ENCODE data around the gene HLA-DQB2. TPM values are rescaled to one million over a fixed set of nuclear protein-coding genes. Genes with fewer than 3 reads are reported as not detected.

The HLA-DQB2 gene
- total and polyA plus RNA-seq, 2 of the 8 experiments (the other 6 are each of a cell fraction or from before 2014, with no cell fraction given), result not detected

GRCh38 chr6:32772656-32773055, 9.3 kb upstream of the HLA-DQB2 start:
- Histone ChIP-seq H3K27ac (ENCODE audit: low read depth, low read length) (no peak overlapping the region), H2BK120ac (replicated peaks; ENCODE audit: low read depth, low read length) (no peak overlapping the region), H3K4me1 (replicated peaks in 1 of 4; ENCODE audit: control insufficient read depth in 3 of 4, insufficient read depth in 4 of 4, low read length in 3 of 4) (no peaks in the 10 kb centered on the region), H4K91ac (replicated peaks; ENCODE audit: insufficient read length, low read length) (no peak overlapping the region), H4K8ac (ENCODE audit: extremely low read depth, insufficient read depth, low read length) (no peak overlapping the region), H3K9ac (replicated peaks in 1 of 4; ENCODE audit: extremely low read depth in 1 of 4, low read depth in 3 of 4, low read length in 3 of 4) (no peak overlapping the region), H3K27me3 (replicated peaks in 1 of 4; ENCODE audit: control insufficient read depth in 3 of 4, extremely low read depth in 1 of 4, insufficient read depth in 3 of 4, low read length in 3 of 4) (no peaks in the 10 kb centered on the region), H3K79me2 (ENCODE audit: control insufficient read depth in 1 of 2, insufficient read depth in 2 of 2, low read length in 2 of 2) (no peaks in the 10 kb centered on the region), H3K56ac (replicated peaks; ENCODE audit: insufficient read length, low read depth, low read length) (no peak overlapping the region), H3K14ac (ENCODE audit: insufficient read length) (no peak overlapping the region), H3K18ac (ENCODE audit: extremely low read depth, low read length) (no peak overlapping the region), H3K23me2 (ENCODE audit: low read depth, low read length) (no peaks in the 10 kb centered on the region), H3K4me3 (ENCODE audit: extremely low read depth in 1 of 4, insufficient read depth in 2 of 4, low read depth in 3 of 4, low read length in 4 of 4) (no peak overlapping the region), H4K20me1 (replicated peaks in 1 of 2; ENCODE audit: control insufficient read depth in 1 of 2, insufficient read depth in 2 of 2, low read length in 2 of 2) (no peaks in the 10 kb centered on the region), H2AFZ (ENCODE audit: low read length) (no peak overlapping the region), H3K79me1 (ENCODE audit: low read depth, low read length) (no peaks in the 10 kb centered on the region), H2BK15ac (ENCODE audit: low read length) (no peak overlapping the region), H2BK12ac (ENCODE audit: low read depth, low read length) (no peak overlapping the region), H2AK5ac (ENCODE audit: low read depth, low read length) (no peak overlapping the region), H2BK5ac (ENCODE audit: low read depth, low read length) (no peak overlapping the region), H3K4ac (replicated peaks; ENCODE audit: insufficient read length, low read depth, low read length) (no peak overlapping the region), H3K4me2 (ENCODE audit: insufficient read depth in 1 of 2, low read depth in 2 of 2, low read length in 2 of 2) (no peak overlapping the region), H2BK20ac (ENCODE audit: low read length) (no peak overlapping the region), H3K9me3 (ENCODE audit: insufficient read depth in 2 of 2, low read depth in 1 of 2, low read length in 1 of 2) (no peaks in the 10 kb centered on the region; a peak in 1 of 4 replicates), H4K5ac (ENCODE audit: insufficient read length, low read depth, low read length) (no peak overlapping the region), H3K36me3 (ENCODE audit: control insufficient read depth in 2 of 4, insufficient read depth in 4 of 4, low read length in 3 of 4) (no peaks in the 10 kb centered on the region), H3K23ac (ENCODE audit: insufficient read length) (no peak overlapping the region)
- ChIA-PET POLR2A (ENCODE audit: partially characterized antibody) (no interaction called here), CTCF (ENCODE audit: partially characterized antibody) (no interaction called here)
- no peak for TF ChIP-seq ATF3 (IDR thresholded peaks at IDR 0.05; ENCODE audit: insufficient read depth, low read depth, low read length)
- TF ChIP-seq CBX8 (IDR thresholded peaks at IDR 0.05; ENCODE audit: borderline replicate concordance, low read depth, low read length), result no peak
- no peak for TF ChIP-seq SP1 (IDR thresholded peaks at IDR 0.05; ENCODE audit: low read depth, low read length)
- no peak for TF ChIP-seq POLR2AphosphoS5 (IDR thresholded peaks at IDR 0.05; ENCODE audit: low read depth, low read length)
- no peak for TF ChIP-seq USF2 (IDR thresholded peaks at IDR 0.05; ENCODE audit: low read length)
- no peak for TF ChIP-seq RBBP5 (IDR thresholded peaks at IDR 0.05; ENCODE audit: borderline replicate concordance, low read depth, low read length)
- no peak for TF ChIP-seq CTCF (IDR thresholded peaks at IDR 0.05; ENCODE audit: control extremely low read depth in 1 of 3, insufficient read depth in 1 of 3, low read depth in 1 of 3, low read length in 3 of 3)
- TF ChIP-seq KDM1A (IDR thresholded peaks at IDR 0.05; ENCODE audit: borderline replicate concordance, low read length), result no peak
- FAIRE-seq (no peak), DNase-seq (ENCODE audit: low read depth in 1 of 2, low spot score in 2 of 2) (no peak)
- 82% methylated on average over 1 of the region's 1 CpG; no CpG with 5 or more reads in 1 of the 2 experiments for WGBS, 2 experiments (ENCODE audit: extremely low coverage in 1 of 2, insufficient coverage in 1 of 2, insufficient read length in 1 of 2, insufficient replicate concordance in 2 of 2, low coverage in 1 of 2, low lambda C conversion rate in 2 of 2, missing lambda C conversion rate in 1 of 2)
